ENCODE results near the gene VPS9D1.

Gene VPS9D1

DNA sequence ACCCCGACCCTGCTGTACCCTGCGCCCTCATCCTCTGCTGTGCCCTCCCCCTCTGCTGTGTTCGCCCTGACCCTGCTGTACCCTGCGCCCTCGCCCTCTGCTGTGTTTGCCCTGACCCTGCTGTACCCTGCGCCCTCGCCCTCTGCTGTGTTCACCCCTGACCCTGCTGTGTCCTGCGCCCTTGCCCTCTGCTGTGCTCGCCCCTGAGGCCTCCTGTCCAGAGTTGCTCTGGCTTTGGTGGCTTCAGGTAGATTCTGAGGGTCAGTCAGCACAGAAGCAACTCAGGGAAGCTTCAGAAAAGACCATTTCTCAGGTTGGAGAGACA is 12.2 kb upstream of the VPS9D1 start:
- Histone ChIP-seq H3K27ac (ENCODE audit: insufficient read depth, low read depth, low read length, poor library complexity, severe bottlenecking) (no peak overlapping the region), H3K27me3 (ENCODE audit: control insufficient read depth, insufficient read depth, low read length, poor library complexity, severe bottlenecking) (no peaks in the 10 kb centered on the region), H3K36me3 (ENCODE audit: control insufficient read depth, insufficient read depth, low read length) (peaks cover 42% of the 10 kb centered on the region), H3K4me3 (ENCODE audit: insufficient read depth, low read depth, low read length) (no peak overlapping the region), H3K4me1 (ENCODE audit: control insufficient read depth, insufficient read depth, low read length) (peaks cover 7% of the 10 kb centered on the region), H3K9me3 (ENCODE audit: control insufficient read depth, low read length) (no peaks in the 10 kb centered on the region)
- 95 to 96% methylated on average over 9 of the region's 9 CpGs for WGBS, 2 experiments

GRCh38 chr16:89732142-89732917 is 11.6 kb upstream of the VPS9D1 start:
- Histone ChIP-seq H3K4me1 (ENCODE audit: control insufficient read depth, insufficient read depth, low read length) (peaks cover 7% of the 10 kb centered on the region), H3K27me3 (ENCODE audit: control insufficient read depth, insufficient read depth, low read length, poor library complexity, severe bottlenecking) (no peaks in the 10 kb centered on the region), H3K27ac (ENCODE audit: insufficient read depth, low read depth, low read length, poor library complexity, severe bottlenecking) (no peak overlapping the region), H3K4me3 (ENCODE audit: insufficient read depth, low read depth, low read length) (no peak overlapping the region), H3K36me3 (ENCODE audit: control insufficient read depth, insufficient read depth, low read length) (peaks cover 44% of the 10 kb centered on the region), H3K9me3 (ENCODE audit: control insufficient read depth, low read length) (no peaks in the 10 kb centered on the region)
- WGBS, 2 experiments = 87 to 91% methylated on average over 24 of the region's 24 CpGs

GRCh38 chr16:89730610-89731234 is 10.0 kb upstream of the VPS9D1 start:
- Histone ChIP-seq H3K4me3 (ENCODE audit: insufficient read depth, low read depth, low read length) (no peak overlapping the region), H3K4me1 (ENCODE audit: control insufficient read depth, insufficient read depth, low read length) (peaks cover 7% of the 10 kb centered on the region), H3K27me3 (ENCODE audit: control insufficient read depth, insufficient read depth, low read length, poor library complexity, severe bottlenecking) (no peaks in the 10 kb centered on the region), H3K27ac (ENCODE audit: insufficient read depth, low read depth, low read length, poor library complexity, severe bottlenecking) (peak overlapping the region; percentile 23), H3K36me3 (ENCODE audit: control insufficient read depth, insufficient read depth, low read length) (peaks cover 34% of the 10 kb centered on the region), H3K9me3 (ENCODE audit: control insufficient read depth, low read length) (no peaks in the 10 kb centered on the region)
- 81 to 83% methylated on average over 21 to 22 of the region's 22 CpGs for WGBS, 2 experiments

DNA sequence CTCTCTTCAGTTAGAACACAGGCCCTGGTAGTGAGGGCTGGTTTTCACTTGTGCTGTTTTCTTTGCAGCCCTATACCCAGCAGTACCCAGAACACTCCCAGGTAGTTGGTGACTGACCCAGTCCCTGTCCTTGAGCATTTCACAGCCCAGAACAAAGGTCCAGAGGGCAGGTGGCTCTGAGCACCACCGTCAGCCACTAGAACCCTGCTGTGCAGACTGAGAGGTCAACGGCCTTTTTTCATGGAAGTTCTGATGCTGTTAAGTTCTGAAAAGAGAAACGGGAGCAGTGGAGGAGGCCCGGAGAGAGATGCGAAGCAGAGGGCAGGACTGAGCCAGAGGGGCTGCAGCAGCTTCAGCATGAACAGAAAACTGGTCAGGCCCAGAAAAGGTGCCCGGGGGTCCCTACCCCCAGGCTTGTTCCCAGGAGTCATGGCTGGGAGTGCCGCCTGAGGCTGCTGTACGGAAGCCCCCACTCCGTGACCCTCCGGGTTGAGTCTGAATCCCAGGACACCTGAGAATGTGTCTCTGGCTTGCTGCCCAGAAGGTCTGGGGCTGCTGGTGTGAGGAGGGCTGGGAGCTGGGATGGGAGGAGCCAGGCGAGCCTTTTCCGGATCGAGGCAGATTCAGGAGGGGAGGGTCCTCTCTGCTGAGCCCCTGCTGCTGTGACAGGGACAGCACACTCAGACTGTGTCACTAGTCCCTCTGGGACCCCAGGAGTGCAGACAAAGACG is 9.3 kb upstream of the VPS9D1 start:
- no peaks in the 10 kb centered on the region for H3K9me3 ChIP-seq (ENCODE audit: control insufficient read depth, low read length)
- H3K36me3 ChIP-seq (ENCODE audit: control insufficient read depth, insufficient read depth, low read length) = peaks cover 34% of the 10 kb centered on the region
- H3K27me3 ChIP-seq (ENCODE audit: control insufficient read depth, insufficient read depth, low read length, poor library complexity, severe bottlenecking) = no peaks in the 10 kb centered on the region
- H3K4me3 ChIP-seq (ENCODE audit: insufficient read depth, low read depth, low read length) = no peak overlapping the region
- H3K4me1 ChIP-seq (ENCODE audit: control insufficient read depth, insufficient read depth, low read length) = peaks cover 7% of the 10 kb centered on the region
- WGBS, 2 experiments = 46 to 47% methylated on average over 14 of the region's 14 CpGs
- H3K27ac ChIP-seq (ENCODE audit: insufficient read depth, low read depth, low read length, poor library complexity, severe bottlenecking) = peak overlapping the region; percentile 23

GRCh38 chr16:89729293-89729692 is 8.6 kb upstream of the VPS9D1 start:
- peaks cover 27% of the 10 kb centered on the region for H3K36me3 ChIP-seq (ENCODE audit: control insufficient read depth, insufficient read depth, low read length)

GRCh38 chr16:89727406-89728120 is 6.9 kb upstream of the VPS9D1 start:
- H3K9me3 ChIP-seq (ENCODE audit: control insufficient read depth, low read length) = no peaks in the 10 kb centered on the region
- peaks cover 10% of the 10 kb centered on the region for H3K4me1 ChIP-seq (ENCODE audit: control insufficient read depth, insufficient read depth, low read length)
- peaks cover 27% of the 10 kb centered on the region for H3K36me3 ChIP-seq (ENCODE audit: control insufficient read depth, insufficient read depth, low read length)
- no peak overlapping the region for H3K4me3 ChIP-seq (ENCODE audit: insufficient read depth, low read depth, low read length)
- H3K27ac ChIP-seq (ENCODE audit: insufficient read depth, low read depth, low read length, poor library complexity, severe bottlenecking) = no peak overlapping the region
- 89 to 90% methylated on average over 17 of the region's 17 CpGs for WGBS, 2 experiments
- peaks cover 7% of the 10 kb centered on the region for H3K27me3 ChIP-seq (ENCODE audit: control insufficient read depth, insufficient read depth, low read length, poor library complexity, severe bottlenecking)

More at GRCh38 chr16:89729293-89729692, 8.6 kb upstream of the VPS9D1 start:
- no peak overlapping the region for H3K27ac ChIP-seq (ENCODE audit: insufficient read depth, low read depth, low read length, poor library complexity, severe bottlenecking)
- no peaks in the 10 kb centered on the region for H3K27me3 ChIP-seq (ENCODE audit: control insufficient read depth, insufficient read depth, low read length, poor library complexity, severe bottlenecking)
- no peaks in the 10 kb centered on the region for H3K9me3 ChIP-seq (ENCODE audit: control insufficient read depth, low read length)
- WGBS, 2 experiments = 93 to 95% methylated on average over 18 of the region's 18 CpGs
- no peak overlapping the region for H3K4me3 ChIP-seq (ENCODE audit: insufficient read depth, low read depth, low read length)
- peaks cover 7% of the 10 kb centered on the region for H3K4me1 ChIP-seq (ENCODE audit: control insufficient read depth, insufficient read depth, low read length)

GRCh38 chr16:89723279-89724250 is 2.9 kb upstream of the VPS9D1 start:
- peaks cover 22% of the 10 kb centered on the region for H3K36me3 ChIP-seq (ENCODE audit: control insufficient read depth, insufficient read depth, low read length)
- no peak overlapping the region for H3K27ac ChIP-seq (ENCODE audit: insufficient read depth, low read depth, low read length, poor library complexity, severe bottlenecking)
- no peaks in the 10 kb centered on the region for H3K9me3 ChIP-seq (ENCODE audit: control insufficient read depth, low read length)
- no peak overlapping the region for H3K4me3 ChIP-seq (ENCODE audit: insufficient read depth, low read depth, low read length)
- H3K27me3 ChIP-seq (ENCODE audit: control insufficient read depth, insufficient read depth, low read length, poor library complexity, severe bottlenecking) = peaks cover 35% of the 10 kb centered on the region
- 95 to 96% methylated on average over 30 of the region's 30 CpGs for WGBS, 2 experiments
- H3K4me1 ChIP-seq (ENCODE audit: control insufficient read depth, insufficient read depth, low read length) = peaks cover 17% of the 10 kb centered on the region

DNA sequence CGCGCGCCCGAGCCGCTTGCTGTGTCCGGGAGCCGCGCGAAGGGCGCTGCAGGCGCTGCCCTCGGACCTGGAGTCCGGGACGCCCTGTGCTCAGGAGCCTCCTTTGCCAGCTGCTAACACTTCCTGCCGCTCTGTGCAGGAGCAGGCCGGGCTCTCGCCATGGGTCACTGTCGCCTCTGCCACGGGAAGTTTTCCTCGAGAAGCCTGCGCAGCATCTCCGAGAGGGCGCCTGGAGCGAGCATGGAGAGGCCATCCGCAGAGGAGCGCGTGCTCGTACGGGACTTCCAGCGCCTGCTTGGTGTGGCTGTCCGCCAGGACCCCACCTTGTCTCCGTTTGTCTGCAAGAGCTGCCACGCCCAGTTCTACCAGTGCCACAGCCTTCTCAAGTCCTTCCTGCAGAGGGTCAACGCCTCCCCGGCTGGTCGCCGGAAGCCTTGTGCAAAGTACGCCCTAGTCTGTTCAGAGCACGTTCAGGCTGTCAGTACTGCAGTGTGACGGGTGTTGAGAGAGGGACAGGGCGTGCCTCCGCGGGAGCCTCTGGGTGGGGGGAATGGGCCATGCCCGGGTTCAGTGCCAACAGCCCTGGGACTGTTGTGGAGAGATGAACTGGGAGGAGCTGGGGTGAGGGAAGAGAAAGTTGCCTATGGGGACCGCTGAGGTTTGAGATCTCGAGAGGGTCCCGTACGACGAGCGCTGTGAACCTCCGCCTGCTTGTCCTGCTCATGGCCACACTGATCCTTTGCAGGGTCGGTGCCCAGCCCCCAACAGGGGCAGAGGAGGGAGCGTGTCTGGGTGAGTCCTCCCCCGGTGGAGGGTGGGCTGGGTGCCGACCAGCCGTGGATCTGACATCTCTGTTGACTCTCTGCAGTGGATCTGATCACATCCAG is 1.9 kb upstream of the VPS9D1 start:
- 55 to 57% methylated on average over 56 of the region's 56 CpGs for WGBS, 2 experiments
- peaks cover 17% of the 10 kb centered on the region for H3K4me1 ChIP-seq (ENCODE audit: control insufficient read depth, insufficient read depth, low read length)
- peaks cover 35% of the 10 kb centered on the region for H3K27me3 ChIP-seq (ENCODE audit: control insufficient read depth, insufficient read depth, low read length, poor library complexity, severe bottlenecking)
- no peak overlapping the region for H3K27ac ChIP-seq (ENCODE audit: insufficient read depth, low read depth, low read length, poor library complexity, severe bottlenecking)
- H3K9me3 ChIP-seq (ENCODE audit: control insufficient read depth, low read length) = no peaks in the 10 kb centered on the region
- H3K4me3 ChIP-seq (ENCODE audit: insufficient read depth, low read depth, low read length) = peak overlapping the region; percentile 89
- H3K36me3 ChIP-seq (ENCODE audit: control insufficient read depth, insufficient read depth, low read length) = peaks cover 18% of the 10 kb centered on the region

All from ectodermal cell (in vitro differentiated cells).